HS-5 (cell line): ENCODE data around the gene SGMS1.
"Not testable (repeated sequence)": the region's sequence is repeated elsewhere in the genome, so short reads cannot be mapped to it uniquely, and the experiment has no call there.

Experiments used
- DNase-seq: peaks from one replicate; pipeline ENCODE4 v3.0.0-alpha.2; 2012; ENCODE audit warnings: low read depth

The SGMS1 gene

DNA sequence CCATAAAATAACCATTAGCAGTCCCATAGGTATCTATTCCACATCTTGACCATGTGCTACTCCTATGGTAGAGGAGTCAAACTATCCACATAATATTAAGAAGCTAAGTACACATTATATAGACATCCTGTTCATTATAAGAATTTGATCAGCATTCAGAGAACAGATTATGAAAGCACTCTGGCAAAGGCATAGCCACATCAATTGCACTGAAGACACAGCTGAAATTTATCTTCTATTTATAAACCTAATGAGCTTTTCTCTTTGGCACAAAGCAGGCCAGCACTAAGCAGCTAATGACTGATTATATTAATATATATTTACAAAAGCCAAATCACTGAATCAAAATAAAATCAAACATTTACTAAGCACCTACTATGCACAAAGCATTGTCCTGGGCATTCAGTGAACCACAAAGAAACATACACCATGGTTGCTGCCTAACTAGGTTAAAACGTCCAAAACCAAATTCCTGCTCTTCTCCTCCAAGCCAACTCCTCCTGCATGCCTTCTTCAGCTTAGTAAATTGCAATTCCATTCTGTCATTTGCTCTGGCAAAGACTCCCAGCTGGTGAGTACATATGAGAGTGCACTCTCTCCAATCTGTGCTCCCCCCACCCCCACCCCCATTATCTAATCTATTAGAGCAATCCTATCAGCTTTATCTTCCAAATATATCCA is 249.8 kb downstream of the SGMS1 start:
- no peak for DNase-seq

DNA sequence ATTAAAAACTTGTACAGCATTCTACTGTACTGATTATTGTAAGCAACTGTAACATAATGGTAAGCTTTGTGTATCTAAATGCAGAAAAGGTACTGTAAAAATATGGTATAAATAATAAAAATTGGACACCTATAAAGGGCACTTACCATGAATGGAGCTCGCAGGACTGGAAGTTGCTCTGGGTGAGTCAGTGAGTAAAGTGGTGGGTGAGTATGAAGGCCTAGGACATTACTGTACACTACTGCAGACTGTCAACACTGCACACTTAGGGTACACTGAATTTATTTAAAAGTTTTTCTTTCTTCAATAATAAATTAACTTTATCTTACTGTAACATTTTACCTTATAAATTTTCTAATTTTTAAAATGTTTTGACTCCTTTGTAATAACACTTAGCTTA is 253.8 kb downstream of the SGMS1 start:
- no peak for DNase-seq

DNA sequence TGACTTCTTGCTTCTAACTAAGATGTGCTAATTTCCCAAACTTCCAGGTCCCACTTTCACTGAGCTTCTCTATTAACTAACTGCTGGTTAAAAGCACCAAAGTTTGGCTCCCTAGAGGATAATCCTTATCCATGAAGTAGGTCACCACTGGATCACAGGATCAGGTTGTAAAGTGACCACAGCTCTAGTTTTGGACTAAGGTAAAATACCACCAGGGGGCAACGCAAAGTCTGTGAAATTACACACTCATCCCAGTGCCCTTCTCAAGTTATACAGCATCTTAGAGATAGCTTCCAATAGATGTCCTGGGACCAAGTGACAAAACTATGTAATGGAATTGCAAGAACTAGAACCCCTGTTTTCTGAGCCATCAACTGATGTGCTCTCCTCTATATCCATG is 256.0 kb downstream of the SGMS1 start:
- DNase-seq = no peak

DNA sequence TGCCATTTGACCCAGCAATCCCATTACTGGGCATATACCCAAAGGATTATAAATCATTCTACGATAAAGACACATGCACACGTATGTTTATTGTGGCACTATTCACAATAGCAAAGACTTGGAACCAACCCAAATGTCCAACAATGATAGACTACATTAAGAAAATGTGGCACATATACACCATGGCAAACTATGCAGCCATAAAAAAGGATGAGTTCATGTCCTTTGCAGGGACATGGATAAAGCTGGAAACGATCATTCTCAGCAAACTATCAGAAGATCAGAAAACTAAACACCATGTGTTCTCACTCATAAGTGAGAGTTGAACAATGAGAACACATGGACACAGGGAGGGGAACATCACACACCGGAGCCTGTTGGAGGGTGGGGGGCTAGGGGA is 257.3 kb downstream of the SGMS1 start:
- DNase-seq = not testable (repeated sequence)

GRCh38 chr10:50364730-50365129 is 259.0 kb downstream of the SGMS1 start:
- DNase-seq = not testable (repeated sequence)

- no peak for DNase-seq
Observed at GRCh38 chr10:50362547-50363125, 261.1 kb downstream of the SGMS1 start.

DNA sequence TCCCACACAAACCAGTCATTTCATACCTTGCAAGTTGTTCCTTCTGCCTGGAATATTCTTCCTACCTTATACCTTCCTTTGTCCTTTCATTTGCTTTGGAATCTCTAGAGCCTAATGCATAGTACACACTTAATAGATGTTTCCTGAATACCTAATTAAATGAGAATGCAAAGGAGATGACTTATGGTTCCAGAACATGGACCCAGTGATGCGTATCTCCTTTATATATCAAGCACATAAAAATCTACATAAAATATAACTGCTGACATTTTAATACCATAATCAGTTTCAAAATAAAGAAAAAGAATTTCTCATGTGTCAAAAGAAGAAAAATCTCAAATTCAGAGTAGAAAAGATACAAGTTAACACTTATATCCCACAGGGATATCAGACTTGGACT is 261.8 kb downstream of the SGMS1 start:
- DNase-seq = no peak

- no peak for DNase-seq
Observed at GRCh38 chr10:50360077-50360850, 263.5 kb downstream of the SGMS1 start.

DNA sequence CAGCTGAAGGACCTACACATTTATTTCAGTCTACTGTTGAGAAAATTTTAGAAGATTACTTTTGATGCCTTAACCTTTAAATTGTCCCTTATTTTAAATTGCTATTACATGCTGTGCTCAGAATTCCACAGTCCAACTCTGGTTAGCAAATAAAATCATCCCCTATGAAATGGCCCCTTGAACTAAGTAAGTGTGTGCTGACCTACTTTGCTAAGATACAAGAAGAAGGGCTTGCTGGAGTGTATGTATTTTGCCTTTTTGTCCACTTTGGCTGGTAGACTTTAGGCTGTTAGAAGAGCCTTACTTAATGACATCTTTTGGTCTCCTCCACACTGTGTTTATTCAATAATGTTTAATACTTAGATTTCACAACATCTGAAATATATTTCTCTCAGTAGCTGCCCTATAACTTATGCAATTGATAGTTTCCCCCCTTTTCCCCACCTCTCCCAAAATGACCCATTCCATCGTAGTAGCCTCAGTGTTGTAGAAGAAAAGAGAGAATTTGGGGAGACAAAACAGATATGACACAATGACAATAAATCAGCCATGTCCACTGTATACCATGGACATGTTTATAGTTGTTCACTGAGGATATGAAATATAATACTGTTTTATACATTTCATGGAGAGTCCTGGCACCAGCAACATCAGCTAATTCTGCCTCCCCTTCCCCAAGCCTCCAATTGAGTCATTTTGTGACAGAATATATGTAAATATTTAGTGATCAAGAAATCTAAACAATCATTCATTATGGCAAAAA is 264.6 kb downstream of the SGMS1 start:
- no peak for DNase-seq

DNA sequence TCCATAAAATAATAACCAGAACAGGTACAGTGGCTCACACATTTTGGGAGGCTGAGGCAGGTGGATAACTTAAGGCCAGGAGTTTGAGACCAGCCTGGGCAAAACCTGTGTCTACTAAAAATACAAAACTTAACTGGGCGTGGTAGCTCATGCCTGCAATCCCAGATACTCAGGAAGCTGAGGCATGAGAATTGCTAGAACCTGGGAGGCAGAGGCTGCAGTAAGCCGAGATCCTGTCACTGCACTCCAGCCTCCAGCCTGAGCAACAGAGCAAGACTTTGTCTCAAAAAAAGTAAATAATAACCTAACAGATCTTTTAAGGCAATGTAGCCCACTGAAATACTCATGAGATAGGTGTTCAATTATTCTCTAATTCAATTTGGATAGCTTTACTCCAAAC is 265.3 kb downstream of the SGMS1 start:
- no peak for DNase-seq

GRCh38 chr10:50356481-50356832 is 267.3 kb downstream of the SGMS1 start:
- DNase-seq = not testable (repeated sequence)

- not testable (repeated sequence) for DNase-seq
Observed at GRCh38 chr10:50355693-50356480, 267.9 kb downstream of the SGMS1 start.

DNA sequence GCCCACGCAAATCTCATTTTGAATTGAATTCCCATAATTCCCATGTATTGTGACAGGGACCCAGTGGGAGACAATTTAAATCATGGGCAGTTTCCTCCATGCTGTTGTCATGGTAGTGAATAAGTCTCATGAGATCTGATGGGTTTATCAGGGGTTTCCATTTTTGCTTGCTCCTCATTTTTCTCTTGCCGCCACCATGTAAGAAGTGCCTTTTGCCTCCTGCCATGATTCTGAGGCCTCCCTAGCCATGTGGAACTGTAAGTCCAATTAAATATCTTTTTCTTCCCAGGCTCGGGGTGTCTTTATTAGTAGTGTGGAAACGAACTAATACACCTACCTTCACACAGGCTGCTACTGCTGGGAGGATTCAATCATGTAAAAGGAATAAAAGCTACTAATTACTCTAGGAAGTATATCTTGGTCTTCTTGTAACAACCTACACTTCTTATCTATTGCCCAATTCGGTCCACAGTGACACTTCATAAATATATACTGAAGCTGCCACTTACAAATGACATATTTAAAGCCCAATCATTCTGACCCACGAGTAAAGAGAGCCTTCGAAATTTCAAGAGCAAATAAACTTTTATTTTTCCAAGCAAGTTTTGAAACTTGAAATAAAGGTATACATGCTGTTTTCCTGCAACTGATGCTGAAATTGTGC is 272.1 kb downstream of the SGMS1 start:
- no peak for DNase-seq

GRCh38 chr10:50350366-50350765 is 273.4 kb downstream of the SGMS1 start:
- no peak for DNase-seq

GRCh38 chr10:50349554-50349953 is 274.2 kb downstream of the SGMS1 start:
- DNase-seq = no peak

DNA sequence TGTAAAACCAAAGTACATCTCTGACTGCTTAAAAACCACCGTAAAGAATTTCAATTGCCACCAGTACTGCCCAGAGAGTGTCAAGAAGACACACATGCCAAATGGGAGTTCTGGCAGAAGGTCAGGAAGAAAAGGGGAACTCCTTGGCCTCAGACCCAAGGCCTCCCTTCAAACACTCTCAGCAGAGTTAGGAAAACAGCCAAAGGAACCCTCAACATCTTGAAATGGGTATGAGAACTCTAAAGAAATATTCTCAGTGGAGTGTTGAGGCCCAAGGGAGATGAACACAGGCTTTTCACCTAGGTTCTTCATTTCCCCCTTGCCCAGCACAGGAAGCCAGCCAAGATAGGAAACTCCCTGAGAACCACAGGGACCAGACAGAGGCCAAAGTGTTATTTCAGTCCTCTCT is 276.4 kb downstream of the SGMS1 start:
- DNase-seq = no peak

DNA sequence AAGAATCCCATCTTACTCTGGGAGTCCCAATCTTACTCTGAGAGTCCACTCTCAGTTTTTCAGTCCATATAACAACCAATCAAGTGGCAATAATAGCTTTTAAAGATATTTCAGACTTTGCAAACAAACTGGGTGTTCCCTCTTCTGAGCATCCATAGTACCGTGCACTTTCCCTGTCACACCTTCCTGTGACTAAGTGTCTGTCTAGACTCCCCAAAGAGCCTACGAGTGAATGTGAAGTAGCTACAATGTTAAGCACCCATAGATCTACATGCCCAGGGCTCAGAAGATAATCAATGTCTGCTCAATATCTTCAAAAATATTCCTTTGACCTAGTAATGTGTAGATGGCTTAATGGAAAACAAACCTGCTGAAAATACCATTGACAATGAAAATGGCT is 276.8 kb downstream of the SGMS1 start:
- no peak for DNase-seq

- no peak for DNase-seq
Observed at GRCh38 chr10:50345545-50345944, 278.2 kb downstream of the SGMS1 start.

GRCh38 chr10:50343702-50344331 is 279.9 kb downstream of the SGMS1 start:
- DNase-seq = no peak

DNA sequence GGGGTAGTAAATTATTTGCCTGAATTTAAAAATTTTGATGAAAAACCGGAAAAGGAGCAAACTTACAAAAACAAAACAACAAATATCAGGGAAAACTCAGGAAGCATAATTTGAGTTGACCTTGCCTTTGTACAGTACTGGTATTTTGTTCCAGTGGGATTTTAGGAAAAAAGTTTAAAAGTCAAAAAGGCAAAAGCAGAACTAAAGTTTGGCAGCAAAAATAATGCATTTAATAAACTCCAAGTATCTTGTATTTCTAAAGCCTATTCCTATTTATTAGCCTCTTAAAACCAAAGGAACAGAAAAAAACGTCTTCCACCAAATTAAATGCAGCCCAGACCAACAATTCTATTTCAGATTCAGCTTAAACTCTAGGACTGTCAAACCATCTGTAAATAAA is 281.8 kb downstream of the SGMS1 start:
- no peak for DNase-seq

DNA sequence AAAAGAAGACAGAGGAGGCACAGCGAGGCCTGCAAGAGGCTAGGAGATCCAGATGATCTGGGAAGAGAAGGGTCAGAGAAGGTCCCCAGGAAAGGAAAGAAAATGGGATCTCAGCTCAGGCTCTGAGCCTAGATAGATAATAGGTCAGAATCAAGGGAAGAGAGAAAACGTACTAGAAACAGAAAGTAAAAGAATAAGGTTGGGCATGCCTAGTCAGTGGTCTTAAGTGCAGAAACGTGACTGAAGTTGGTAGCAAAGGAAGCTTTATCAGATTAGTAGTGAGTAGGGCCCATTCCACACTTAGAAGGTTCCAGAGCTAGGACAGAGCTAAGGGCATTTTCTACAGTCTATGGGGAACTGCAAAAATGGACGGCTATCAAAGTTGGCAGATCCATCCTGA is 287.6 kb downstream of the SGMS1 start:
- no peak for DNase-seq
